ENCODE results near the gene SIRPA. TPM values are rescaled to one million over a fixed set of nuclear protein-coding genes. Genes with fewer than 3 reads are reported as not detected.

Gene SIRPA
- total and polyA plus RNA-seq, 2 of the 8 experiments (the other 6 are each of a cell fraction or from before 2014, with no cell fraction given): 3.9 to 4.3 TPM

- Histone ChIP-seq H3K23me2 (ENCODE audit: low read depth, low read length) (no peaks in the 10 kb centered on the region; the same call in 1 of the 2 replicates), H3K4me2 (ENCODE audit: insufficient read depth in 1 of 2, low read depth in 2 of 2, low read length in 2 of 2) (no peak overlapping the region), H3K4me1 (replicated peaks in 1 of 4; ENCODE audit: control insufficient read depth in 3 of 4, insufficient read depth in 4 of 4, low read length in 3 of 4) (peaks cover under 1 to 11% (median 4%) of the 10 kb centered on the region in 4 experiments; a peak in 6 of 7 replicates), H3K27ac (ENCODE audit: low read depth, low read length) (no peak overlapping the region), H3K18ac (ENCODE audit: extremely low read depth, low read length) (no peak overlapping the region), H3K4me3 (ENCODE audit: extremely low read depth in 1 of 4, insufficient read depth in 2 of 4, low read depth in 3 of 4, low read length in 4 of 4) (no peak overlapping the region), H4K20me1 (replicated peaks in 1 of 2; ENCODE audit: control insufficient read depth in 1 of 2, insufficient read depth in 2 of 2, low read length in 2 of 2) (peaks cover 0 to 2% of the 10 kb centered on the region in 2 experiments), H3K27me3 (replicated peaks in 1 of 4; ENCODE audit: control insufficient read depth in 3 of 4, extremely low read depth in 1 of 4, insufficient read depth in 3 of 4, low read length in 3 of 4) (no peaks in the 10 kb centered on the region; a peak in 1 of 7 replicates), H3K9ac (replicated peaks in 1 of 4; ENCODE audit: extremely low read depth in 1 of 4, low read depth in 3 of 4, low read length in 3 of 4) (no peak overlapping the region), H2BK120ac (replicated peaks; ENCODE audit: low read depth, low read length) (no peak overlapping the region), H3K4ac (replicated peaks; ENCODE audit: insufficient read length, low read depth, low read length) (no peak overlapping the region), H3K79me2 (ENCODE audit: control insufficient read depth in 1 of 2, insufficient read depth in 2 of 2, low read length in 2 of 2) (no peaks in the 10 kb centered on the region), H3K79me1 (ENCODE audit: low read depth, low read length) (no peaks in the 10 kb centered on the region), H4K8ac (ENCODE audit: extremely low read depth, insufficient read depth, low read length) (no peak overlapping the region), H3K56ac (replicated peaks; ENCODE audit: insufficient read length, low read depth, low read length) (no peak overlapping the region), H2AK5ac (ENCODE audit: low read depth, low read length) (no peak overlapping the region), H3K14ac (ENCODE audit: insufficient read length) (no peak overlapping the region), H4K91ac (replicated peaks; ENCODE audit: insufficient read length, low read length) (no peak overlapping the region), H3K9me3 (ENCODE audit: insufficient read depth in 2 of 2, low read depth in 1 of 2, low read length in 1 of 2) (no peaks in the 10 kb centered on the region), H2BK15ac (ENCODE audit: low read length) (no peak overlapping the region), H2BK5ac (ENCODE audit: low read depth, low read length) (no peak overlapping the region), H2BK20ac (ENCODE audit: low read length) (no peak overlapping the region), H3K36me3 (ENCODE audit: control insufficient read depth in 2 of 4, insufficient read depth in 4 of 4, low read length in 3 of 4) (no peaks in the 10 kb centered on the region), H2BK12ac (ENCODE audit: low read depth, low read length) (no peak overlapping the region), H2AFZ (ENCODE audit: low read length) (no peak overlapping the region), H3K23ac (ENCODE audit: insufficient read length) (no peak overlapping the region), H4K5ac (ENCODE audit: insufficient read length, low read depth, low read length) (no peak overlapping the region)
- DNase-seq (ENCODE audit: low read depth in 1 of 2, low spot score in 2 of 2) (no peak), FAIRE-seq (no peak)
- POLR2A ChIA-PET (ENCODE audit: partially characterized antibody): interaction anchor here (1.3 to 2.0 kb wide), 2 partner anchors 64 to 80 kb away, joined by 3 to 4 read pairs; no protein-coding TSS in a partner anchor
- CTCF ChIA-PET (ENCODE audit: partially characterized antibody): interaction anchor here (0.7 to 0.8 kb wide), 3 partner anchors 28 to 116 kb away, joined by 3 read pairs; no protein-coding TSS in a partner anchor
- WGBS, 2 experiments (ENCODE audit: extremely low coverage in 1 of 2, insufficient coverage in 1 of 2, insufficient read length in 1 of 2, insufficient replicate concordance in 2 of 2, low coverage in 1 of 2, low lambda C conversion rate in 2 of 2, missing lambda C conversion rate in 1 of 2): 89% methylated on average over 4 of the region's 4 CpGs; no CpG with 5 or more reads in 1 of the 2 experiments
- TF ChIP-seq JUND (IDR thresholded peaks at IDR 0.05; ENCODE audit: low read length): no peak
- TF ChIP-seq KDM5A (IDR thresholded peaks at IDR 0.05; ENCODE audit: low read length): no peak
- no peak for TF ChIP-seq GTF2F1 (IDR thresholded peaks at IDR 0.05; ENCODE audit: borderline replicate concordance, low read depth, low read length)
- TF ChIP-seq CHD1 (IDR thresholded peaks at IDR 0.05; ENCODE audit: low read depth, low read length): no peak
- TF ChIP-seq USF2 (IDR thresholded peaks at IDR 0.05; ENCODE audit: low read length): no peak
- TF ChIP-seq POLR2AphosphoS5 (IDR thresholded peaks at IDR 0.05; ENCODE audit: low read depth, low read length): no peak
- no peak for TF ChIP-seq CBX8 (IDR thresholded peaks at IDR 0.05; ENCODE audit: borderline replicate concordance, low read depth, low read length)
- TF ChIP-seq SIX5 (IDR thresholded peaks at IDR 0.05; ENCODE audit: low read depth, low read length): no peak
- no peak for TF ChIP-seq ZNF274 (IDR thresholded peaks at IDR 0.05; ENCODE audit: borderline replicate concordance, extremely low read depth, low read length)
Measured at GRCh38 chr20:1885254-1885653, 10.0 kb upstream of the SIRPA start.
